OCI-LY1 (cell line): ENCODE measurements around the gene HDGFL2.

Experiments
- EZH2 ChIP-seq: fragments of 200-600 bp; sonication (generic), shearing (Covaris generic); IDR thresholded peaks from 2 replicates; pipeline ENCODE4 v1.8.0; 2017; ENCODE audit warnings: borderline replicate concordance, mixed run types, mild to moderate bottlenecking, antibody characterized with exemption, low read length, moderate library complexity, mixed read lengths
- TF ChIP-seq, protein P1 (sequence below): fragments of 200-600 bp; sonication (generic), shearing (Covaris generic); IDR thresholded peaks from 2 replicates; pipeline ENCODE4 v1.5.1; 2017; ENCODE audit warnings: mild to moderate bottlenecking, antibody characterized with exemption, low read length, moderate library complexity, mixed read lengths

DNA sequence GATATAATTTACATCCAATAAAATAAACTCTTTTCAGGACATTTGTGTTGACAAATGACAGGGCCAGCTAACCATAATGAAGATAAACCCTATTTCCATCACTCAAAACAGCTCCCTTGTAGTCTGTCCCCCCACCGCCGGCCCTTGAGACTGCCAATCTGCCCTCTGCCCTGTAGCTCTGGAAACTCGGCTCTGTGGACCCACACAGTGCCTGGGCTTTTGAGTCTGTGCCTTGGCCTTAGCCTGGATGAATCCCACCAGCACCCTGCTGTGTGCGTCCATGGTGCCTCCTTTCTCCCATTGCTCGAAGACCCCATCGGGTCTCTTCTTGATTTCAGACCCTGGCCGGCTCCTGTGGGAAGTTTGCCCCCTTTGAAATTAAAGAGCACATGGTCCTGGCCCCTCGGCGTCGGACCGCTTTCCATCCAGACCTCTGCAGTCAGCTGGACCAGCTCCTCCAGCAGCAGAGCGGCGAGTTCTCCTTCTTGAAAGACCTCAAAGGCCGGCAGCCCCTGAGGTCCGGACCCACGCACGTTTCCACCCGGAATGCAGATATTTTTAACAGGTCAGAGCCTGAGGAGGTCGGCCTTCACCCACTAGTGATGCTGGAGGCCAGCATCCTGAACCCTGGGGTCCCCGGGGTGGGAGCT lies 43.6 kb upstream of the HDGFL2 start:
- TF ChIP-seq, protein P1, sequence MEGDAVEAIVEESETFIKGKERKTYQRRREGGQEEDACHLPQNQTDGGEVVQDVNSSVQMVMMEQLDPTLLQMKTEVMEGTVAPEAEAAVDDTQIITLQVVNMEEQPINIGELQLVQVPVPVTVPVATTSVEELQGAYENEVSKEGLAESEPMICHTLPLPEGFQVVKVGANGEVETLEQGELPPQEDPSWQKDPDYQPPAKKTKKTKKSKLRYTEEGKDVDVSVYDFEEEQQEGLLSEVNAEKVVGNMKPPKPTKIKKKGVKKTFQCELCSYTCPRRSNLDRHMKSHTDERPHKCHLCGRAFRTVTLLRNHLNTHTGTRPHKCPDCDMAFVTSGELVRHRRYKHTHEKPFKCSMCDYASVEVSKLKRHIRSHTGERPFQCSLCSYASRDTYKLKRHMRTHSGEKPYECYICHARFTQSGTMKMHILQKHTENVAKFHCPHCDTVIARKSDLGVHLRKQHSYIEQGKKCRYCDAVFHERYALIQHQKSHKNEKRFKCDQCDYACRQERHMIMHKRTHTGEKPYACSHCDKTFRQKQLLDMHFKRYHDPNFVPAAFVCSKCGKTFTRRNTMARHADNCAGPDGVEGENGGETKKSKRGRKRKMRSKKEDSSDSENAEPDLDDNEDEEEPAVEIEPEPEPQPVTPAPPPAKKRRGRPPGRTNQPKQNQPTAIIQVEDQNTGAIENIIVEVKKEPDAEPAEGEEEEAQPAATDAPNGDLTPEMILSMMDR, result no peak
- TF ChIP-seq EZH2, result no peak
